Measurements from ENCODE around the gene UNC13B.

UNC13B gene

GRCh38 chr9:35453786-35454185, 292.0 kb downstream of the UNC13B start:
- DNase-seq, result no peak

Measured in activated CD4-positive, alpha-beta T cell treated with anti-CD3 and anti-CD28 coated beads for 1 hour (primary cell).